HepG2 (cell line): ENCODE data around the gene GAGE12F. TPM values are rescaled to one million over a fixed set of nuclear protein-coding genes. Genes with fewer than 3 reads are reported as not detected.

ENCODE experiments used
- CHD4 ChIP-seq: fragments of 200-600 bp; sonication (generic); IDR thresholded peaks from 2 replicates; pipeline ENCODE4 v1.7.0; 2017; ENCODE audit warnings: mild to moderate bottlenecking, low read length, borderline replicate concordance
- ERF ChIP-seq: IDR thresholded peaks from 2 replicates; pipeline ENCODE4 v1.6.1; 2018; ENCODE audit warnings: missing biosample characterization, missing genetic modification reagents
- FOXC1 ChIP-seq: sonication (generic); formaldehyde crosslinking; IDR thresholded peaks from 2 replicates; pipeline ENCODE4 v1.8.0; 2022; ENCODE audit warnings: mild to moderate bottlenecking, missing genetic modification reagents, borderline replicate concordance
- HNRNPL ChIP-seq: fragments of 200-400 bp; formaldehyde crosslinking; IDR thresholded peaks from 2 replicates; pipeline ENCODE4 v1.6.1; 2017; ENCODE audit warnings: mild to moderate bottlenecking, low read depth, low read length
- IRF2 ChIP-seq: IDR thresholded peaks from 2 replicates; pipeline ENCODE4 v1.6.1; 2018; ENCODE audit warnings: missing genetic modification reagents, missing compliant biosample characterization
- JUN ChIP-seq: sonication (generic); formaldehyde crosslinking; IDR thresholded peaks from 2 replicates; pipeline ENCODE4 v1.4.0; 2020; ENCODE audit warnings: mild to moderate bottlenecking, missing genetic modification reagents
- KDM1A ChIP-seq: IDR thresholded peaks from 2 replicates; pipeline ENCODE4 v1.6.1; 2016; ENCODE audit warnings: missing compliant biosample characterization
- RXRA ChIP-seq: sonication (generic); formaldehyde crosslinking; IDR thresholded peaks from 2 replicates; pipeline ENCODE4 v1.5.1; 2020; ENCODE audit warnings: missing genetic modification reagents
- SRY ChIP-seq: sonication (generic); formaldehyde crosslinking; IDR thresholded peaks from 2 replicates; pipeline ENCODE4 v1.8.0; 2022; ENCODE audit warnings: mild to moderate bottlenecking, missing genetic modification reagents
- TBX2 ChIP-seq: sonication (generic); formaldehyde crosslinking; IDR thresholded peaks from 2 replicates; pipeline ENCODE4 v1.5.0; 2020; ENCODE audit warnings: missing genetic modification reagents, mild to moderate bottlenecking, borderline replicate concordance
- TOE1 ChIP-seq: sonication (generic); formaldehyde crosslinking; IDR thresholded peaks from 2 replicates; pipeline ENCODE4 v1.4.0; 2020; ENCODE audit warnings: mild to moderate bottlenecking, missing genetic modification reagents
- YEATS4 ChIP-seq: sonication (generic); formaldehyde crosslinking; IDR thresholded peaks from 2 replicates; pipeline ENCODE4 v1.4.0; 2020; ENCODE audit warnings: missing genetic modification reagents, borderline replicate concordance
- ZBTB14 ChIP-seq: sonication (generic); formaldehyde crosslinking; IDR thresholded peaks from 2 replicates; pipeline ENCODE4 v1.4.0; 2020; ENCODE audit warnings: missing genetic modification reagents
- ZBTB26 ChIP-seq: IDR thresholded peaks from 2 replicates; pipeline ENCODE4 v1.6.1; 2016; ENCODE audit warnings: missing compliant biosample characterization, missing genetic modification reagents, borderline replicate concordance
- ZBTB33 ChIP-seq: sonication (generic); formaldehyde crosslinking; IDR thresholded peaks from 2 replicates; pipeline ENCODE4 v1.4.0; 2020; ENCODE audit warnings: missing genetic modification reagents
- ZNF468 ChIP-seq: sonication (generic); formaldehyde crosslinking; IDR thresholded peaks from 2 replicates; pipeline ENCODE4 v1.8.0; 2022; ENCODE audit warnings: mild to moderate bottlenecking, moderate library complexity, missing genetic modification reagents
- ZNF607 ChIP-seq: sonication (generic); formaldehyde crosslinking; IDR thresholded peaks from 2 replicates; pipeline ENCODE4 v1.5.1; 2020; ENCODE audit warnings: missing genetic modification reagents, mild to moderate bottlenecking, borderline replicate concordance
- ZSCAN9 ChIP-seq: IDR thresholded peaks from 2 replicates; pipeline ENCODE4 v1.6.1; 2016; ENCODE audit warnings: borderline replicate concordance
- polyA plus RNA-seq, 8 experiments: library from polyadenylated mRNA; depleted of rRNA in 3 of 8; stranded (reverse) in 7 of 8; unstranded in 1 of 8; fragments of >200 nt; fragmentation: Illumina TruSeq in 4 of 8; extraction: Trizol in 4 of 8; gene quantifications; 2 replicates each; pipeline versions ENCODE4 v1.2.1 to v1.2.3, GENCODE V29; 2011 to 2016; ENCODE audit warnings: low read depth in 4 of 8, missing spikeins in 1 of 8, mixed read lengths in 1 of 8; ENCODE audit not compliant: insufficient read depth in 1 of 8
- total RNA-seq, 5 experiments: library from RNA; depleted of rRNA; stranded (reverse); fragments of >200 nt; fragmentation: Illumina TruSeq; extraction: Trizol; gene quantifications; 2 replicates each; pipeline ENCODE4 v1.2.3, GENCODE V29; 2016; ENCODE audit warnings: low read depth in 1 of 5
- TF ChIP-seq, protein P1 (sequence below), 2 experiments: sonication (generic) in 1 of 2; formaldehyde crosslinking in 1 of 2; IDR thresholded peaks; 2 replicates each; pipeline versions ENCODE4 v1.5.1 to v1.6.1; 2011 to 2020; ENCODE audit warnings: borderline replicate concordance in 1 of 2, low read depth in 1 of 2, low read length in 1 of 2, mild to moderate bottlenecking in 1 of 2, missing genetic modification reagents in 1 of 2, moderate library complexity in 1 of 2
- TF ChIP-seq, protein P2 (sequence below): sonication (generic); formaldehyde crosslinking; IDR thresholded peaks from 2 replicates; pipeline ENCODE4 v1.4.0; 2020; ENCODE audit warnings: missing genetic modification reagents

Gene GAGE12F
- total and polyA plus RNA-seq, 2 of the 13 experiments (the other 11 are each of a cell fraction or from before 2014, with no cell fraction given): not detected

DNA sequence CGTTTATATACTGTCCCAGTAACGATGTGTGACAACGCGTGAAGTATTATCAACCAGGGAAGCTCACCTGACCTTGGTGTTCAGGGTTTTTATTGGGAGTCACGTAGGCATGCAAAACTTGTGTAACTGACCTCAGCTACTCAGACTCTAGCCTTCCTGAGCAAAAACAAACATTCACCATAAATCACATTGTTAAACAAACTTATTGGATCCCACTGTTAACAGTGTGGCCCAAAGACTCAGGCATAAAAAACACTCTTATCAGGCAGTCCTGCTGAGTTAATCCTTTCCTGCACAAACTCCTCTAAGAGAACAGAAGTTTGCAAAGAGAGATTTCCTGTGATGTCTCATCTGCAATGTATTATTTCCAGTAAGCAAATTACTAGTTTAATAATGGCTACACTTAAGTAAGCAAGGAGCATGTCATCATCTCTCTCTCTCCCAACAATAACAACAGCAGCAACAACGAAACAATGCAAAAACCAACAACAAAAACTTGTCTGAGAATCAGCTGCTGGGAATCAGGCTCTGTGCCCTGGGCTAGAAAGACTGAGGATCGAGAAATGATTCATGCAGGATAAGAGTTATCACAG lies 50.2 kb downstream of the GAGE12F start (continued):
- TF ChIP-seq, protein P1, sequence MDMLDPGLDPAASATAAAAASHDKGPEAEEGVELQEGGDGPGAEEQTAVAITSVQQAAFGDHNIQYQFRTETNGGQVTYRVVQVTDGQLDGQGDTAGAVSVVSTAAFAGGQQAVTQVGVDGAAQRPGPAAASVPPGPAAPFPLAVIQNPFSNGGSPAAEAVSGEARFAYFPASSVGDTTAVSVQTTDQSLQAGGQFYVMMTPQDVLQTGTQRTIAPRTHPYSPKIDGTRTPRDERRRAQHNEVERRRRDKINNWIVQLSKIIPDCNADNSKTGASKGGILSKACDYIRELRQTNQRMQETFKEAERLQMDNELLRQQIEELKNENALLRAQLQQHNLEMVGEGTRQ (IDR thresholded peaks at IDR 0.05; ENCODE audit: low read depth, low read length): no peak
- TF ChIP-seq, protein P1 (CRISPR knock-in tag; IDR thresholded peaks at IDR 0.05; ENCODE audit: borderline replicate concordance): peak; percentile 31; the same call in 1 of the 2 replicates
- TF ChIP-seq IRF2 (CRISPR knock-in tag) (no peak), TOE1 (CRISPR knock-in tag) (no peak), KDM1A (CRISPR knock-in tag) (no peak), FOXC1 (CRISPR knock-in tag) (no peak), ZBTB33 (CRISPR knock-in tag) (no peak), RXRA (CRISPR knock-in tag) (no peak; the same call in 1 of the 2 replicates), YEATS4 (CRISPR knock-in tag) (no peak), SRY (CRISPR knock-in tag) (no peak), TBX2 (peak; percentile 64; the same call in 1 of the 2 replicates), JUN (CRISPR knock-in tag) (no peak), ZBTB14 (CRISPR knock-in tag) (no peak), CHD4 (no peak), ZSCAN9 (no peak), ZNF468 (CRISPR knock-in tag) (no peak), ERF (0 out of 2 replicates have a peak, but pooled peaks have one; percentile 21), HNRNPL (no peak), ZBTB26 (no peak), ZNF607 (CRISPR knock-in tag) (no peak)
- TF ChIP-seq, protein P2, sequence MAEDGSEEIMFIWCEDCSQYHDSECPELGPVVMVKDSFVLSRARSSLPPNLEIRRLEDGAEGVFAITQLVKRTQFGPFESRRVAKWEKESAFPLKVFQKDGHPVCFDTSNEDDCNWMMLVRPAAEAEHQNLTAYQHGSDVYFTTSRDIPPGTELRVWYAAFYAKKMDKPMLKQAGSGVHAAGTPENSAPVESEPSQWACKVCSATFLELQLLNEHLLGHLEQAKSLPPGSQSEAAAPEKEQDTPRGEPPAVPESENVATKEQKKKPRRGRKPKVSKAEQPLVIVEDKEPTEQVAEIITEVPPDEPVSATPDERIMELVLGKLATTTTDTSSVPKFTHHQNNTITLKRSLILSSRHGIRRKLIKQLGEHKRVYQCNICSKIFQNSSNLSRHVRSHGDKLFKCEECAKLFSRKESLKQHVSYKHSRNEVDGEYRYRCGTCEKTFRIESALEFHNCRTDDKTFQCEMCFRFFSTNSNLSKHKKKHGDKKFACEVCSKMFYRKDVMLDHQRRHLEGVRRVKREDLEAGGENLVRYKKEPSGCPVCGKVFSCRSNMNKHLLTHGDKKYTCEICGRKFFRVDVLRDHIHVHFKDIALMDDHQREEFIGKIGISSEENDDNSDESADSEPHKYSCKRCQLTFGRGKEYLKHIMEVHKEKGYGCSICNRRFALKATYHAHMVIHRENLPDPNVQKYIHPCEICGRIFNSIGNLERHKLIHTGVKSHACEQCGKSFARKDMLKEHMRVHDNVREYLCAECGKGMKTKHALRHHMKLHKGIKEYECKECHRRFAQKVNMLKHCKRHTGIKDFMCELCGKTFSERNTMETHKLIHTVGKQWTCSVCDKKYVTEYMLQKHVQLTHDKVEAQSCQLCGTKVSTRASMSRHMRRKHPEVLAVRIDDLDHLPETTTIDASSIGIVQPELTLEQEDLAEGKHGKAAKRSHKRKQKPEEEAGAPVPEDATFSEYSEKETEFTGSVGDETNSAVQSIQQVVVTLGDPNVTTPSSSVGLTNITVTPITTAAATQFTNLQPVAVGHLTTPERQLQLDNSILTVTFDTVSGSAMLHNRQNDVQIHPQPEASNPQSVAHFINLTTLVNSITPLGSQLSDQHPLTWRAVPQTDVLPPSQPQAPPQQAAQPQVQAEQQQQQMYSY (CRISPR knock-in tag): no peak
